ENCODE measurements around the gene NTSR1.

DNA sequence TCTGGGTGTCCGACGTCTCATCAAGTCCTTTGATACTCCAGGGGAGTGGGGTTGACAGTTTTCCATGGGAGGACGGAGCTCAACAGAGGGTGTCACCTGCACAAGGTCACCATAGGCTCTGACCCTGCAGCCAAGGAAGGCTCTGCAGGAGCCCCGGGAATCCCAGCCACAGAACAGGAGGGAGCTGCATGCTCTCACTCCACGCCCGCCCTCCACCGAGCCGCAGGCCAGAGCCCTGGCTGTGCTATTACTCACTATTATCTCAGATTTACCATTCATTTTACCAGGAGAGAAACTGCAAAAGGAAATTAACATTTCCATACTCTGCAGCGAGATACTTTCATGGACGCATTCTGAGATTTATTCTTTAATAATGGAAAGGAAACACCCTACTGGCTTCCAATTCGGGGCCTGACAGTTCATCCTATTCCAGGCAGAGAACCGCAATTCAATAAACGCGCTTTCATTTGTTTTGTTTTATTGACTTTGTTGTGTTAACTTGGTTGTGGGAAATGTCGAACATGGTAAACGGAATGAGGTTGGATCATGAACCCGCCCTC, 18.3 kb upstream of the NTSR1 start:
- no peak for TF ChIP-seq CTCF (IDR thresholded peaks at IDR 0.05)
- TF ChIP-seq POLR2A (IDR thresholded peaks at IDR 0.05): no peak

Data from right lobe of liver (tissue), 4 donors.